Loucy (cell line): ENCODE results near the gene SPATA20.

Experiments used
- CTCF ChIP-seq: fragments of 200-600 bp; sonication (generic); conservative IDR thresholded peaks from 2 replicates; pipeline ENCODE4 v1.5.1; 2014; ENCODE audit warnings: mild to moderate bottlenecking, antibody characterized with exemption, low read length
- EZH2phosphoT487 ChIP-seq: fragments of 200-600 bp; IDR thresholded peaks from 2 replicates; pipeline ENCODE4 v1.6.1; 2018; ENCODE audit warnings: antibody characterized with exemption, mild to moderate bottlenecking, moderate library complexity, borderline replicate concordance

GRCh38 chr17:50542795-50543774 lies 3.9 kb upstream of the SPATA20 start:
- TF ChIP-seq CTCF (no peak), EZH2phosphoT487 (no peak)
